Endothelial cell of umbilical vein (primary cell): ENCODE results near the gene ISM2. TPM values are rescaled to one million over a fixed set of nuclear protein-coding genes. Genes with fewer than 3 reads are reported as not detected.

Source experiments
- BruUV-seq: library from RNA; stranded (reverse); fragments of 400-500 nt; replicated peaks from 2 replicates; lab custom pipeline; 2021; lab: Mats Ljungman, UMichigan
- CTCF ChIA-PET: fragments of 300-600, 350-600 bp; sonication (Branson Sonifier 250); formaldehyde crosslinking; loops from one replicate; lab custom pipeline; 2021; ENCODE audit warnings: antibody characterized with exemption, inconsistent platforms; lab: Charles Lee
- POLR2A ChIA-PET: fragments of 300-600, 350-600 bp; sonication (Branson Sonifier 250); formaldehyde crosslinking; loops from one replicate; lab custom pipeline; 2021; ENCODE audit warnings: antibody characterized with exemption, inconsistent platforms; lab: Charles Lee
- DNase-seq: peaks from one replicate; pipeline ENCODE4 v3.0.0-alpha.2; 2011; ENCODE audit warnings: low read depth, low spot score
- FAIRE-seq: peaks from 2 replicates; lab custom pipeline; 2011; peaks lifted over from hg19 to GRCh38; lab: Jason Lieb, UNC
- H2AFZ ChIP-seq: 2 replicates; pipeline ENCODE4 v1.6.0; 2012; ENCODE audit warnings: low read depth, low read length, control low read depth, inconsistent platforms
- H3K27ac ChIP-seq: 2 replicates; pipeline ENCODE4 v1.5.1; 2011; ENCODE audit warnings: low read depth, mild to moderate bottlenecking, control low read depth, low read length, moderate library complexity; ENCODE audit not compliant: insufficient read depth
- H3K27me3 ChIP-seq, 2 experiments: 2 replicates each; pipeline versions ENCODE4 v1.6.0 to v1.6.1; 2011; ENCODE audit warnings: low read length in 2 of 2, mixed read lengths in 1 of 2; ENCODE audit not compliant: control insufficient read depth in 2 of 2, insufficient read depth in 2 of 2
- H3K36me3 ChIP-seq, 2 experiments: 2 replicates in 1 of 2; 3 replicates in 1 of 2; pipeline ENCODE4 v1.5.1; 2011; ENCODE audit warnings: low read length in 2 of 2, mild to moderate bottlenecking in 1 of 2, moderate library complexity in 1 of 2; ENCODE audit not compliant: control insufficient read depth in 2 of 2, insufficient read depth in 2 of 2; ENCODE audit errors: extremely low read depth in 1 of 2
- H3K4me1 ChIP-seq: 3 replicates; pipeline ENCODE4 v1.5.1; 2011; ENCODE audit warnings: mild to moderate bottlenecking, low read length; ENCODE audit not compliant: control insufficient read depth, insufficient read depth; ENCODE audit errors: extremely low read depth
- H3K4me2 ChIP-seq: 2 replicates; pipeline ENCODE4 v1.6.1; 2011; ENCODE audit warnings: low read length, control low read depth, mixed read lengths; ENCODE audit not compliant: insufficient read depth
- H3K4me3 ChIP-seq, 3 experiments: fragments of 200-600 bp in 1 of 3; sonication (generic), shearing (Covaris generic) in 1 of 3; replicated peaks in 1 of 3; 2 replicates each; pipeline ENCODE4 v1.5.1; 2011 to 2016; ENCODE audit warnings: control low read depth in 3 of 3, low read length in 3 of 3, mild to moderate bottlenecking in 2 of 3, inconsistent platforms in 1 of 3, low read depth in 1 of 3, moderate library complexity in 1 of 3; ENCODE audit not compliant: insufficient read depth in 1 of 3
- H3K79me2 ChIP-seq: 2 replicates; pipeline ENCODE4 v1.6.0; 2012; ENCODE audit warnings: low read length, inconsistent platforms; ENCODE audit not compliant: control insufficient read depth, insufficient read depth
- H3K9ac ChIP-seq: replicated peaks from 2 replicates; pipeline ENCODE3; 2011; ENCODE audit warnings: low read length, control low read depth; ENCODE audit not compliant: insufficient read depth; ENCODE audit errors: extremely low read depth
- H3K9me1 ChIP-seq: replicated peaks from 3 replicates; pipeline ENCODE4 v1.6.0; 2011; ENCODE audit warnings: mild to moderate bottlenecking, low read length; ENCODE audit not compliant: control insufficient read depth, insufficient read depth; ENCODE audit errors: extremely low read depth
- H3K9me3 ChIP-seq: replicated peaks from 2 replicates; pipeline ENCODE4 v1.5.1; 2012; ENCODE audit warnings: low read length, inconsistent platforms; ENCODE audit not compliant: control insufficient read depth, insufficient read depth
- H4K20me1 ChIP-seq: replicated peaks from 2 replicates; pipeline ENCODE3; 2011; ENCODE audit warnings: mild to moderate bottlenecking, low read length; ENCODE audit not compliant: control insufficient read depth, insufficient read depth; ENCODE audit errors: extremely low read depth
- EZH2 ChIP-seq: IDR thresholded peaks from 2 replicates; pipeline ENCODE4 v1.6.1; 2012; ENCODE audit warnings: borderline replicate concordance, low read depth, mild to moderate bottlenecking, moderate library complexity, low read length, inconsistent platforms; ENCODE audit not compliant: severe bottlenecking
- FOS ChIP-seq: IDR thresholded peaks from 2 replicates; pipeline ENCODE4 v1.6.1; 2011; ENCODE audit warnings: mild to moderate bottlenecking, low read length, moderate library complexity, borderline replicate concordance; ENCODE audit not compliant: insufficient read depth
- GATA2 ChIP-seq: IDR thresholded peaks from 2 replicates; pipeline ENCODE4 v1.7.0; 2011; ENCODE audit warnings: low read depth, mild to moderate bottlenecking, moderate library complexity, mixed read lengths, low read length; ENCODE audit not compliant: insufficient read length, insufficient read depth
- JUN ChIP-seq: IDR thresholded peaks from 2 replicates; pipeline ENCODE4 v1.6.1; 2011; ENCODE audit warnings: borderline replicate concordance, low read depth; ENCODE audit not compliant: insufficient read length, insufficient read depth
- MYC ChIP-seq: IDR thresholded peaks from one replicate; pipeline ENCODE4 v1.6.1; 2011; ENCODE audit warnings: mild to moderate bottlenecking, low read depth, low read length
- POLR2A ChIP-seq: IDR thresholded peaks from 2 replicates; pipeline ENCODE4 v1.6.1; 2012; ENCODE audit warnings: low read depth, mild to moderate bottlenecking, control low read depth, low read length
- POLR2AphosphoS5 ChIP-seq: IDR thresholded peaks from 2 replicates; pipeline ENCODE4 v1.6.1; 2012; ENCODE audit warnings: low read depth, mild to moderate bottlenecking, control low read depth, low read length, moderate library complexity; ENCODE audit not compliant: insufficient read depth
- dilution Hi-C: fragments of 300-500 bp; cut with MboI; formaldehyde crosslinking; loops from one replicate; pipeline ENCODE4 v1.15.0; 2019; ENCODE audit warnings: low sequenced_read_pairs; ENCODE audit not compliant: extremely low pct_ligation_motif_present
- intact Hi-C: fragments of 100-400 bp; cut with micrococcal nuclease; formaldehyde crosslinking; loops from one replicate; pipeline ENCODE4 v1.10.0; 2022
- polyA plus RNA-seq, 4 experiments: library from polyadenylated mRNA; depleted of rRNA in 3 of 4; stranded (reverse) in 3 of 4; unstranded in 1 of 4; fragments of >200 nt; gene quantifications; 2 replicates each; pipeline versions ENCODE4 v1.2.1 to v1.2.3, GENCODE V29; 2011 to 2012; ENCODE audit warnings: missing spikeins in 1 of 4
- total RNA-seq: library from RNA; stranded (reverse); gene quantifications from 2 replicates; pipeline ENCODE4 v1.2.3, GENCODE V29; 2021
- TF ChIP-seq, protein P1 (sequence below), 2 donors: IDR thresholded peaks; 1 replicate in 1 of 2; 2 replicates in 1 of 2; pipeline ENCODE4 v1.5.1; 2011; ENCODE audit warnings: low read length in 2 of 2, mild to moderate bottlenecking in 2 of 2, moderate library complexity in 2 of 2, control low read depth in 1 of 2, inconsistent platforms in 1 of 2, low read depth in 1 of 2; ENCODE audit not compliant: insufficient read depth in 1 of 2; ENCODE audit errors: extremely low read depth in 1 of 2
- TF ChIP-seq, protein P2 (sequence below): IDR thresholded peaks from 2 replicates; pipeline ENCODE4 v1.6.1; 2011; ENCODE audit not compliant: insufficient read depth, insufficient read length

The ISM2 gene
- total and polyA plus RNA-seq, 2 donors (not counting 3 experiments of a cell fraction or from before 2014, with no cell fraction given): not detected

DNA sequence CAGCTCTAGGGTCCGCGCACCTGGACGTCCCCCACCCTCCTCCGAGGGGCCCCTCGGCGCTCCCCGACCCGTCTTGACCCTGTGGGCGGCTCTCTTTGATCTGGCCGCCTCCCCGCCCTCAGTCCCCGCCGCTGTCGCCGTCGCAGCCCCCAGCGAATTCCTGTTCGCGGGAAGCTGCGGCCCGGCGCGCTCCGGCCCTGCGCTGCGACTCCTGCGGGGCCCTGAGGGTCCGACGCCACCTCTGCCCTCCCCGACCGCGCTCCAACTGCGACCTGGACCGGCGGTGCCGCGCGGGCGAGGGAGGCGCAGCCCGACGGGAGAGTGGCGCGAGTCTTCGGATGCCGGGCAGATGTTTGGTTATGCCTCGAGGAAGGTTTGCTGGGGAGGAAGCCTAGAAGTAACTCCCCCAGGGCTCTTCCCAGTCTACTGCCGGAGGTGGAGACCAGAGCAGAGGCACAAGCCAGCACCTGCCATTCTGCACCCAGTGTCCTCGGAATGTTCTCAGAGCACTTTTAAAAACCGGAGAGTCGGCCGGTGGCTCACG is 440 bp upstream of the ISM2 start:
- BruUV-seq: no TSS peak
- TF ChIP-seq FOS (no peak), EZH2 (peak; percentile 87)
- CTCF ChIA-PET: interaction anchor here (0.6 to 1.7 kb wide), 2 partner anchors 15 to 141 kb away, joined by 3 to 4 read pairs; no protein-coding TSS in a partner anchor

DNA sequence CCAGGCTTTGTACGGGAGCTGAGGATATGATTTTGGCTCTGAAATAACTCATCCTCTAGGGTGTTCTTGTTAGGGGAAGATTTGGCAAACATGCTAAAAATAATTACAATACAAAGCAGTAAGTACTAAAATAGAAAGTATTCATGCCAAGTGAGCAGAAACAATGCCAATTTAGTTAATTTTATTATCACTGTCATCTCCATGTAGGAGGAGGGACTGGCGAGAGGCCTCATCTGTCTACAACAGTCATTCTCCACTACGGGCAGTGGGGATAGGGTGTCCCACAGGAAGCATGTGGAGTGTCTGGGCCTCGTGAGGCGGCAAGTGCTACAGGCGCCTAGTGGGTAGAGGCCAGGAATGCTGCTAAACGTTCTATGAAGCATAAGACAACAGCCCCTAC is 3.3 kb downstream of the ISM2 start:
- TF ChIP-seq MYC: no peak
- no peak for TF ChIP-seq POLR2A
- no peak for TF ChIP-seq EZH2
- TF ChIP-seq POLR2AphosphoS5: no peak
- TF ChIP-seq, protein P1, sequence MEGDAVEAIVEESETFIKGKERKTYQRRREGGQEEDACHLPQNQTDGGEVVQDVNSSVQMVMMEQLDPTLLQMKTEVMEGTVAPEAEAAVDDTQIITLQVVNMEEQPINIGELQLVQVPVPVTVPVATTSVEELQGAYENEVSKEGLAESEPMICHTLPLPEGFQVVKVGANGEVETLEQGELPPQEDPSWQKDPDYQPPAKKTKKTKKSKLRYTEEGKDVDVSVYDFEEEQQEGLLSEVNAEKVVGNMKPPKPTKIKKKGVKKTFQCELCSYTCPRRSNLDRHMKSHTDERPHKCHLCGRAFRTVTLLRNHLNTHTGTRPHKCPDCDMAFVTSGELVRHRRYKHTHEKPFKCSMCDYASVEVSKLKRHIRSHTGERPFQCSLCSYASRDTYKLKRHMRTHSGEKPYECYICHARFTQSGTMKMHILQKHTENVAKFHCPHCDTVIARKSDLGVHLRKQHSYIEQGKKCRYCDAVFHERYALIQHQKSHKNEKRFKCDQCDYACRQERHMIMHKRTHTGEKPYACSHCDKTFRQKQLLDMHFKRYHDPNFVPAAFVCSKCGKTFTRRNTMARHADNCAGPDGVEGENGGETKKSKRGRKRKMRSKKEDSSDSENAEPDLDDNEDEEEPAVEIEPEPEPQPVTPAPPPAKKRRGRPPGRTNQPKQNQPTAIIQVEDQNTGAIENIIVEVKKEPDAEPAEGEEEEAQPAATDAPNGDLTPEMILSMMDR (IDR thresholded peaks at IDR 0.05; ENCODE audit: extremely low read depth in 1 of 2, insufficient read depth in 1 of 2, low read depth in 1 of 2, low read length in 2 of 2): no peak
- TF ChIP-seq JUN: no peak
- no peak for TF ChIP-seq FOS
- TF ChIP-seq, protein P2, sequence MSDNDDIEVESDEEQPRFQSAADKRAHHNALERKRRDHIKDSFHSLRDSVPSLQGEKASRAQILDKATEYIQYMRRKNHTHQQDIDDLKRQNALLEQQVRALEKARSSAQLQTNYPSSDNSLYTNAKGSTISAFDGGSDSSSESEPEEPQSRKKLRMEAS: no peak
- TF ChIP-seq GATA2: no peak
- no peaks in the 10 kb centered on the region for H3K36me3 ChIP-seq
- H3K9me3 ChIP-seq: no peaks in the 10 kb centered on the region
- no peak overlapping the region for H3K4me3 ChIP-seq
- no peaks in the 10 kb centered on the region for H3K79me2 ChIP-seq
- H3K4me1 ChIP-seq: peaks cover 7% of the 10 kb centered on the region
- no peak overlapping the region for H3K27ac ChIP-seq
- FAIRE-seq (no peak), DNase-seq (no peak)
- no TSS peak for BruUV-seq
- CTCF ChIA-PET: no interaction called here
- no peak overlapping the region for H3K4me2 ChIP-seq
- intact Hi-C loops: no loop called here
- dilution Hi-C loops: no loop called here
- H3K27me3 ChIP-seq: peaks cover 17 to 27% of the 10 kb centered on the region in 2 experiments
- H2AFZ ChIP-seq: no peak overlapping the region
- no peaks in the 10 kb centered on the region for H4K20me1 ChIP-seq
- POLR2A ChIA-PET: no interaction called here
- no peak overlapping the region for H3K9ac ChIP-seq
- no peaks in the 10 kb centered on the region for H3K9me1 ChIP-seq

More for the DNA sequence above, 440 bp upstream of the ISM2 start:
- H3K79me2 ChIP-seq: no peaks in the 10 kb centered on the region
- peak overlapping the region; percentile 82 for H2AFZ ChIP-seq
- DNase-seq (no peak), FAIRE-seq (no peak)
- H3K9me3 ChIP-seq: no peaks in the 10 kb centered on the region
- intact Hi-C loops: no loop called here
- peak overlapping the region; percentile 71 for H3K4me2 ChIP-seq
- no peaks in the 10 kb centered on the region for H3K36me3 ChIP-seq
- no peak overlapping the region for H3K9ac ChIP-seq
- peak overlapping the region; percentile 35 to 50 (median 46) for H3K4me3 ChIP-seq
- POLR2A ChIA-PET: interaction anchor here (0.5 kb wide), 1 partner anchor 82 kb away, joined by 5 read pairs; no protein-coding TSS in a partner anchor
- no peaks in the 10 kb centered on the region for H3K9me1 ChIP-seq
- H3K27ac ChIP-seq: no peak overlapping the region
- H4K20me1 ChIP-seq: no peaks in the 10 kb centered on the region
- H3K4me1 ChIP-seq: peaks cover 7% of the 10 kb centered on the region
- dilution Hi-C loops: no loop called here
- H3K27me3 ChIP-seq: peaks cover 17 to 27% of the 10 kb centered on the region in 2 experiments
